ENCODE results near the gene L3MBTL3. TPM values are rescaled to one million over a fixed set of nuclear protein-coding genes. Genes with fewer than 3 reads are reported as not detected.

L3MBTL3 gene
- total RNA-seq, 1 experiment from 2014 or later = 14.3 TPM

- intact Hi-C loops (cut with micrococcal nuclease; ENCODE audit: unreplicated experiment) = loop anchor here (1.0 kb wide), 5 partner anchors 40 to 423 kb away; no protein-coding TSS in a partner anchor
- CTCF ChIA-PET = interaction anchor here (0.7 to 2.0 kb wide), 10 partner anchors 9 to 290 kb away, joined by 4 to 7 read pairs (median 4); no protein-coding TSS in a partner anchor
- no peaks in the 10 kb centered on the region for H3K36me3 ChIP-seq (ENCODE audit: control insufficient read depth, insufficient read depth, low read length)
- POLR2A ChIA-PET = no interaction called here
- H3K27me3 ChIP-seq (replicated peaks; ENCODE audit: control insufficient read depth, insufficient read depth, low read length) = no peaks in the 10 kb centered on the region
- peaks cover 9% of the 10 kb centered on the region for H3K36me3 Mint-ChIP-seq (ENCODE audit: insufficient read depth, unreplicated experiment)
- no peaks in the 10 kb centered on the region for H3K27me3 Mint-ChIP-seq (ENCODE audit: insufficient read depth, unreplicated experiment)
- no peaks in the 10 kb centered on the region for H3K9me3 ChIP-seq
- H3K27ac Mint-ChIP-seq (ENCODE audit: unreplicated experiment) = peak overlapping the region; percentile 50
- H3K4me1 ChIP-seq = peaks cover 8% of the 10 kb centered on the region; the same call in 1 of the 2 replicates
- TF ChIP-seq CTCF (IDR thresholded peaks at IDR 0.05; ENCODE audit: insufficient read depth in 1 of 2, low read depth in 1 of 2, low read length in 1 of 2, severe bottlenecking in 1 of 2, unreplicated experiment in 1 of 2) = peak; percentile 73 to 76
- peak overlapping the region; percentile 80 for H3K4me3 ChIP-seq (ENCODE audit: low read depth, low read length)
- H3K9me3 Mint-ChIP-seq (ENCODE audit: unreplicated experiment) = no peaks in the 10 kb centered on the region
- DNase-seq = peak; percentile 77 to 82
- no peaks in the 10 kb centered on the region for H3K4me1 Mint-ChIP-seq (ENCODE audit: low read depth, unreplicated experiment)
- H3K4me3 Mint-ChIP-seq (ENCODE audit: unreplicated experiment) = peak overlapping the region; percentile 83
- BruUV-seq (replicated peaks) = no TSS peak
Measured at GRCh38 chr6:130020907-130021629, 2.7 kb downstream of the L3MBTL3 start.

GRCh38 chr6:130026859-130027258, 8.5 kb downstream of the L3MBTL3 start:
- Mint-ChIP-seq H3K36me3 (ENCODE audit: insufficient read depth, unreplicated experiment) (no peaks in the 10 kb centered on the region), H3K27me3 (ENCODE audit: insufficient read depth, unreplicated experiment) (no peaks in the 10 kb centered on the region), H3K27ac (ENCODE audit: unreplicated experiment) (no peak overlapping the region), H3K4me1 (ENCODE audit: low read depth, unreplicated experiment) (no peaks in the 10 kb centered on the region), H3K9me3 (ENCODE audit: unreplicated experiment) (no peaks in the 10 kb centered on the region), H3K4me3 (ENCODE audit: unreplicated experiment) (no peak overlapping the region)
- H3K36me3 ChIP-seq (ENCODE audit: control insufficient read depth, insufficient read depth, low read length) = no peaks in the 10 kb centered on the region
- TF ChIP-seq CTCF (IDR thresholded peaks at IDR 0.05; ENCODE audit: insufficient read depth in 1 of 2, low read depth in 1 of 2, low read length in 1 of 2, severe bottlenecking in 1 of 2, unreplicated experiment in 1 of 2) = no peak
- POLR2A ChIA-PET = no interaction called here
- no peak for DNase-seq
- CTCF ChIA-PET = no interaction called here
- H3K4me1 ChIP-seq = no peaks in the 10 kb centered on the region; the same call in 1 of the 2 replicates
- H3K9me3 ChIP-seq = no peaks in the 10 kb centered on the region
- no peaks in the 10 kb centered on the region for H3K27me3 ChIP-seq (replicated peaks; ENCODE audit: control insufficient read depth, insufficient read depth, low read length)
- H3K4me3 ChIP-seq (ENCODE audit: low read depth, low read length) = no peak overlapping the region
- no TSS peak for BruUV-seq (replicated peaks)
- intact Hi-C loops (cut with micrococcal nuclease; ENCODE audit: unreplicated experiment) = no loop called here

DNA sequence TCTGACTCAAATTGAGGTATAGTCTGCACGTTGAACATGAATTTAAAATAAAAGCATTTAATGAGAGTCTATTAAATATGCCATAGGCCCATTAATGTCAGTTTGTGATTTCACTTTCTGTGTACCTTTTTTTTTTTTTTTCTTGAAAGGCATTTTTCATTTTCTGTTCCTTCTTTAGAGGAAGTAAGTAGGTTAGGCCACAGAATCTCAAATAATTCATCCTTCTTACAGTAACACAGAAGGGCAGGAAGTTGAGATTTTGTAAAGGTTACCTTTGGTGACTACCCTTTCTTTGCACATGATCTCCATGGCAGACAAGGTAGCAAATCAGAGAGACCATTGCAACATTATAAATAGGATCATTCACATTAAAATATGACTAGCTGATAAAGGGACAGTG, 9.6 kb downstream of the L3MBTL3 start:
- Histone ChIP-seq H3K9me3 (no peaks in the 10 kb centered on the region), H3K36me3 (ENCODE audit: control insufficient read depth, insufficient read depth, low read length) (no peaks in the 10 kb centered on the region), H3K4me3 (ENCODE audit: low read depth, low read length) (no peak overlapping the region), H3K27me3 (replicated peaks; ENCODE audit: control insufficient read depth, insufficient read depth, low read length) (no peaks in the 10 kb centered on the region), H3K4me1 (peaks cover 1% of the 10 kb centered on the region; the same call in 1 of the 2 replicates)
- ChIA-PET POLR2A (no interaction called here), CTCF (no interaction called here)
- Mint-ChIP-seq H3K9me3 (ENCODE audit: unreplicated experiment) (no peaks in the 10 kb centered on the region), H3K4me1 (ENCODE audit: low read depth, unreplicated experiment) (peaks cover 4% of the 10 kb centered on the region), H3K36me3 (ENCODE audit: insufficient read depth, unreplicated experiment) (no peaks in the 10 kb centered on the region), H3K4me3 (ENCODE audit: unreplicated experiment) (no peak overlapping the region), H3K27ac (ENCODE audit: unreplicated experiment) (no peak overlapping the region), H3K27me3 (ENCODE audit: insufficient read depth, unreplicated experiment) (no peaks in the 10 kb centered on the region)
- intact Hi-C loops (cut with micrococcal nuclease; ENCODE audit: unreplicated experiment) = no loop called here
- no TSS peak for BruUV-seq (replicated peaks)
- no peak for DNase-seq
- no peak for TF ChIP-seq CTCF (IDR thresholded peaks at IDR 0.05; ENCODE audit: insufficient read depth in 1 of 2, low read depth in 1 of 2, low read length in 1 of 2, severe bottlenecking in 1 of 2, unreplicated experiment in 1 of 2)

All from Caco-2 (cell line).